ENCODE measurements around the gene RAB31. TPM values are rescaled to one million over a fixed set of nuclear protein-coding genes. Genes with fewer than 3 reads are reported as not detected.

Gene RAB31
- total RNA-seq, 1 experiment from 2014 or later = 2.3 TPM

GRCh38 chr18:9726175-9726574 is 18.1 kb downstream of the RAB31 start:
- peaks cover 9% of the 10 kb centered on the region for H3K4me1 Mint-ChIP-seq (ENCODE audit: low read depth, unreplicated experiment)
- no peak for TF ChIP-seq CTCF (IDR thresholded peaks at IDR 0.05; ENCODE audit: unreplicated experiment)
- no peaks in the 10 kb centered on the region for H3K9me3 Mint-ChIP-seq (ENCODE audit: low read depth, unreplicated experiment)
- DNase-seq = no peak
- CTCF ChIA-PET = no interaction called here
- peaks cover 24% of the 10 kb centered on the region for H3K27me3 Mint-ChIP-seq (ENCODE audit: unreplicated experiment)
- intact Hi-C loops (cut with micrococcal nuclease; ENCODE audit: unreplicated experiment) = no loop called here
- no peaks in the 10 kb centered on the region for H3K36me3 Mint-ChIP-seq (ENCODE audit: insufficient read depth, unreplicated experiment)
- no peak overlapping the region for H3K4me3 Mint-ChIP-seq (ENCODE audit: low read depth, unreplicated experiment)
- no TSS peak for BruUV-seq (replicated peaks)
- no peak overlapping the region for H3K27ac Mint-ChIP-seq (ENCODE audit: unreplicated experiment)

GRCh38 chr18:9726936-9727335 is 18.8 kb downstream of the RAB31 start:
- Mint-ChIP-seq H3K27me3 (ENCODE audit: unreplicated experiment) (peaks cover 22% of the 10 kb centered on the region), H3K36me3 (ENCODE audit: insufficient read depth, unreplicated experiment) (no peaks in the 10 kb centered on the region), H3K4me1 (ENCODE audit: low read depth, unreplicated experiment) (peaks cover 7% of the 10 kb centered on the region), H3K27ac (ENCODE audit: unreplicated experiment) (no peak overlapping the region), H3K4me3 (ENCODE audit: low read depth, unreplicated experiment) (no peak overlapping the region), H3K9me3 (ENCODE audit: low read depth, unreplicated experiment) (no peaks in the 10 kb centered on the region)
- TF ChIP-seq CTCF (IDR thresholded peaks at IDR 0.05; ENCODE audit: unreplicated experiment) = no peak
- BruUV-seq (replicated peaks) = no TSS peak
- CTCF ChIA-PET = no interaction called here
- no peak for DNase-seq
- intact Hi-C loops (cut with micrococcal nuclease; ENCODE audit: unreplicated experiment) = no loop called here

GRCh38 chr18:9730786-9731185 is 22.7 kb downstream of the RAB31 start:
- no TSS peak for BruUV-seq (replicated peaks)
- Mint-ChIP-seq H3K36me3 (ENCODE audit: insufficient read depth, unreplicated experiment) (no peaks in the 10 kb centered on the region), H3K9me3 (ENCODE audit: low read depth, unreplicated experiment) (no peaks in the 10 kb centered on the region), H3K4me3 (ENCODE audit: low read depth, unreplicated experiment) (no peak overlapping the region), H3K27ac (ENCODE audit: unreplicated experiment) (no peak overlapping the region), H3K4me1 (ENCODE audit: low read depth, unreplicated experiment) (peaks cover 15% of the 10 kb centered on the region), H3K27me3 (ENCODE audit: unreplicated experiment) (peaks cover 45% of the 10 kb centered on the region)
- TF ChIP-seq CTCF (IDR thresholded peaks at IDR 0.05; ENCODE audit: unreplicated experiment) = no peak
- intact Hi-C loops (cut with micrococcal nuclease; ENCODE audit: unreplicated experiment) = no loop called here
- CTCF ChIA-PET = interaction anchor here (0.6 kb wide), 1 partner anchor 1706 kb away, joined by 3 read pairs; no protein-coding TSS in a partner anchor
- no peak for DNase-seq

GRCh38 chr18:9731380-9731779 is 23.3 kb downstream of the RAB31 start:
- Mint-ChIP-seq H3K27me3 (ENCODE audit: unreplicated experiment) (peaks cover 45% of the 10 kb centered on the region), H3K36me3 (ENCODE audit: insufficient read depth, unreplicated experiment) (no peaks in the 10 kb centered on the region), H3K27ac (ENCODE audit: unreplicated experiment) (no peak overlapping the region), H3K9me3 (ENCODE audit: low read depth, unreplicated experiment) (no peaks in the 10 kb centered on the region), H3K4me1 (ENCODE audit: low read depth, unreplicated experiment) (peaks cover 15% of the 10 kb centered on the region), H3K4me3 (ENCODE audit: low read depth, unreplicated experiment) (no peak overlapping the region)
- TF ChIP-seq CTCF (IDR thresholded peaks at IDR 0.05; ENCODE audit: unreplicated experiment) = no peak
- intact Hi-C loops (cut with micrococcal nuclease; ENCODE audit: unreplicated experiment) = no loop called here
- no peak for DNase-seq
- BruUV-seq (replicated peaks) = no TSS peak
- CTCF ChIA-PET = interaction anchor here (0.6 kb wide), 1 partner anchor 49 kb away, joined by 3 read pairs; no protein-coding TSS in a partner anchor

All from Calu3 (cell line).